Endodermal cell (in vitro differentiated cells): Measurements from ENCODE around the gene ELMO1. TPM values are rescaled to one million over a fixed set of nuclear protein-coding genes. Genes with fewer than 3 reads are reported as not detected.

Source experiments
- DNase-seq: peaks from one replicate; pipeline ENCODE4 v3.0.0-alpha.2; 2017
- H3K27ac ChIP-seq: 2 replicates; pipeline ENCODE4 v1.5.1; 2013; ENCODE audit warnings: mild to moderate bottlenecking, low read depth, low read length, moderate library complexity
- H3K27me3 ChIP-seq: 2 replicates; pipeline ENCODE4 v1.6.1; 2013; ENCODE audit warnings: mild to moderate bottlenecking, low read length, moderate library complexity; ENCODE audit not compliant: insufficient read depth, control insufficient read depth, poor library complexity, severe bottlenecking
- H3K36me3 ChIP-seq: 2 replicates; pipeline ENCODE4 v1.7.0; 2013; ENCODE audit warnings: mild to moderate bottlenecking, low read length, moderate library complexity; ENCODE audit not compliant: control insufficient read depth, insufficient read depth
- H3K4me1 ChIP-seq: one replicate; pipeline ENCODE4 v1.7.0; 2013; ENCODE audit warnings: low read length; ENCODE audit not compliant: control insufficient read depth, insufficient read depth
- H3K4me3 ChIP-seq: 2 replicates; pipeline ENCODE4 v1.5.1; 2013; ENCODE audit warnings: mild to moderate bottlenecking, low read length, moderate library complexity
- H3K9ac ChIP-seq: 2 replicates; pipeline ENCODE4 v1.6.1; 2013; ENCODE audit warnings: mild to moderate bottlenecking, low read length, moderate library complexity; ENCODE audit not compliant: poor library complexity, severe bottlenecking; ENCODE audit errors: extremely low read depth
- H3K9me3 ChIP-seq: 2 replicates; pipeline ENCODE4 v1.6.1; 2013; ENCODE audit warnings: mild to moderate bottlenecking, low read length, moderate library complexity; ENCODE audit not compliant: control insufficient read depth
- H3K27ac Mint-ChIP-seq: 2 replicates; pipeline ENCODE4 v1.8.0; 2020; ENCODE audit warnings: mixed read lengths
- H3K27me3 Mint-ChIP-seq: 2 replicates; pipeline ENCODE4 v1.8.0; 2021; ENCODE audit warnings: mild to moderate bottlenecking, mixed read lengths; ENCODE audit not compliant: insufficient read depth
- H3K36me3 Mint-ChIP-seq: 2 replicates; pipeline ENCODE4 v1.8.0; 2020; ENCODE audit warnings: low read depth, mixed read lengths
- H3K4me1 Mint-ChIP-seq: 2 replicates; pipeline ENCODE4 v1.8.0; 2020; ENCODE audit warnings: mixed read lengths
- H3K4me3 Mint-ChIP-seq: 2 replicates; pipeline ENCODE4 v1.8.0; 2020; ENCODE audit warnings: mild to moderate bottlenecking, moderate library complexity, mixed read lengths
- H3K9me3 Mint-ChIP-seq: 2 replicates; pipeline ENCODE4 v1.8.0; 2020; ENCODE audit warnings: mild to moderate bottlenecking, mixed read lengths
- WGBS, 2 experiments: methylation state at CpG; one replicate each; pipeline versions ENCODE4 v1.1.5 to v1.1.7; 2013; ENCODE audit warnings: missing lambda C conversion rate in 2 of 2, mixed read lengths in 1 of 2; ENCODE audit not compliant: insufficient coverage in 1 of 2, insufficient read length in 1 of 2; 5-methylcytosine and 5-hydroxymethylcytosine counted together
- total RNA-seq, 2 donors: library from RNA; stranded (reverse); fragmentation: NEBNext Ultra II Directional in 1 of 2; extraction: Animal tissue kit (Norgen Biotek cat#: 25700) in 1 of 2; gene quantifications; 2 replicates in 1 of 2; 3 replicates in 1 of 2; pipeline ENCODE4 v1.2.1, GENCODE V29; 2021
- TF ChIP-seq, protein P1 (sequence below): fragments of 200-600 bp; sonication (generic); conservative IDR thresholded peaks from 2 replicates; pipeline ENCODE4 v1.5.0; 2021; ENCODE audit warnings: antibody characterized with exemption, mild to moderate bottlenecking

The ELMO1 gene
- total RNA-seq, 2 donors from 2014 or later, result 120 to 131 TPM

DNA sequence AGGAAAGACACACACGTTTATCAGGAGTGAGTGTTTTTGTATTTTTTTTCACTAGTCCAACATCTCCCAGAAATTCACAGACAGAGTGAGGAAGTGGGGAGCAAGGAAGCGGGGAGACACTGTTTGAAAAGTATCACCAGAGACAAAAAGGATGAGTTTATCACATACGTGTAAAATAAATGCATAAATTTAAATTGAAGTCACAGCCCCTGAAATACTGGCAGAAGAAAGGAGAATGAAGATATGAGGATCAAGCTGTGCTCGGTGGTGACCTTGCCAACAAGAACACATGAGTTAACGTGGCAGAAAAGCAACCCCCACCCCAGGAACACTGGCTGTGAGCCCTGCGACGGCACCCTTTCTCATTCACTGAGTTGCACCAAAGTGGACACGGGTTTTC, 407.2 kb downstream of the ELMO1 start:
- Histone ChIP-seq H3K27ac (no peak overlapping the region), H3K27me3 (no peaks in the 10 kb centered on the region), H3K4me3 (no peak overlapping the region), H3K9ac (no peak overlapping the region), H3K4me1 (peaks cover 4% of the 10 kb centered on the region), H3K9me3 (peaks cover 9% of the 10 kb centered on the region), H3K36me3 (peaks cover 4% of the 10 kb centered on the region)
- 94 to 100% methylated on average over 2 to 8 of the region's 8 CpGs for WGBS, 2 experiments
- Mint-ChIP-seq H3K36me3 (peaks cover 19% of the 10 kb centered on the region), H3K4me1 (peaks cover 7% of the 10 kb centered on the region), H3K27me3 (no peaks in the 10 kb centered on the region), H3K27ac (no peak overlapping the region), H3K4me3 (no peak overlapping the region), H3K9me3 (peaks cover 3% of the 10 kb centered on the region)
- TF ChIP-seq, protein P1, sequence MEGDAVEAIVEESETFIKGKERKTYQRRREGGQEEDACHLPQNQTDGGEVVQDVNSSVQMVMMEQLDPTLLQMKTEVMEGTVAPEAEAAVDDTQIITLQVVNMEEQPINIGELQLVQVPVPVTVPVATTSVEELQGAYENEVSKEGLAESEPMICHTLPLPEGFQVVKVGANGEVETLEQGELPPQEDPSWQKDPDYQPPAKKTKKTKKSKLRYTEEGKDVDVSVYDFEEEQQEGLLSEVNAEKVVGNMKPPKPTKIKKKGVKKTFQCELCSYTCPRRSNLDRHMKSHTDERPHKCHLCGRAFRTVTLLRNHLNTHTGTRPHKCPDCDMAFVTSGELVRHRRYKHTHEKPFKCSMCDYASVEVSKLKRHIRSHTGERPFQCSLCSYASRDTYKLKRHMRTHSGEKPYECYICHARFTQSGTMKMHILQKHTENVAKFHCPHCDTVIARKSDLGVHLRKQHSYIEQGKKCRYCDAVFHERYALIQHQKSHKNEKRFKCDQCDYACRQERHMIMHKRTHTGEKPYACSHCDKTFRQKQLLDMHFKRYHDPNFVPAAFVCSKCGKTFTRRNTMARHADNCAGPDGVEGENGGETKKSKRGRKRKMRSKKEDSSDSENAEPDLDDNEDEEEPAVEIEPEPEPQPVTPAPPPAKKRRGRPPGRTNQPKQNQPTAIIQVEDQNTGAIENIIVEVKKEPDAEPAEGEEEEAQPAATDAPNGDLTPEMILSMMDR, result no peak
- DNase-seq, result no peak

DNA sequence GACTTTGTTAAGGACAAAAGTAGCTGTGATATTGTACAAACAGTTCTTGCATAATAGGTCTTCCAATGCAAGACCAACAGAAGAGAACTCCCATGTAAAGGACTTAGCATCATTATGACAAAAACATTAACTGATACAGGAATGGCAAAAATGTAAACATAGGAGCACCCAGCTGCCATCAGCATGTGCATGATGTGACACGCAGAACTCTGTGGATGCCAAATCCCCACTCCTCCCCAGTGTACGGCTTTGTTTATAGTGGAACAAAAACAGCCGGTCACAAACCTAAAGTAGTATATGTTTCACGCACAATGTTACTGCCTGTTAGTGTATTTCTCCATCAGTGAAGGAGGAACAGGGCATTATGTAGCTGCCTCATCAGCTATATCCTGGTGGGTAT, 408.3 kb downstream of the ELMO1 start:
- H3K4me3 ChIP-seq, result no peak overlapping the region
- H3K27ac ChIP-seq, result no peak overlapping the region
- 95 to 100% methylated on average over 3 to 4 of the region's 4 CpGs for WGBS, 2 experiments
- TF ChIP-seq, protein P1, result no peak
- no peaks in the 10 kb centered on the region for H3K27me3 ChIP-seq
- H3K36me3 ChIP-seq, result peaks cover 4% of the 10 kb centered on the region
- Mint-ChIP-seq H3K4me1 (no peaks in the 10 kb centered on the region), H3K9me3 (peaks cover 3% of the 10 kb centered on the region), H3K4me3 (no peak overlapping the region), H3K27me3 (no peaks in the 10 kb centered on the region), H3K27ac (no peak overlapping the region), H3K36me3 (peaks cover 19% of the 10 kb centered on the region)
- no peak for DNase-seq
- no peaks in the 10 kb centered on the region for H3K4me1 ChIP-seq
- H3K9ac ChIP-seq, result no peak overlapping the region
- peaks cover 9% of the 10 kb centered on the region for H3K9me3 ChIP-seq

DNA sequence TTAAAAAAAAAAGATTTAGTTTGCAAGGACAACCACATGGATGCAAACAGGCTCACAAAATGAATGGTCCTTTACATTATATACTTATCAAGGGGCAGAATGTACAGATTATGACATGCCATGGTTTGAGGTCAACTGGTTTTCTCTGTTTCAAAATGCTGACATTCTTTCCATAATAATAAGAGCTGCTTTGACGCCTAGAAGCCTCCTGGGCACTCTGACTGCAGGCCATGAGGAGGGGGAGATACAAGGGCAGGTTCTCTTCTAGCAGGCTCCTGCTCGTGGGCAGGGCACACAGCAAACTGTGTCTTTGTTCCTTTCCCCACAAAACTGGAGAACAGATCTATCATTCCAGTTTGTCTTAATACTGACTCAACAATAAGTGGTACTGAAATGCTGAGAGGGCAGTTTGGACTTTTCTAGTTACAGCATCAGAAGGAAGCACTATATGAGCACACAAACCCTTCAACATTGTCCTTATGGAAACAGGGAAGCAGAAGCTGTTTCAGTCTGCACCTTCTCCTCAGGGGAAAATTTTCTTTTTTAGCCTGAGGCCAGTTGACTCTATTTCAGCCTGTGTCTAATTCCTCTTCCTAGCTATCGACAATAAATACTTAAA, 409.4 kb downstream of the ELMO1 start:
- 93% methylated on average over 3 of the region's 3 CpGs; no CpG with 5 or more reads in 1 of the 2 experiments for WGBS, 2 experiments
- TF ChIP-seq, protein P1, result no peak
- Histone ChIP-seq H3K27me3 (no peaks in the 10 kb centered on the region), H3K4me1 (no peaks in the 10 kb centered on the region), H3K27ac (no peak overlapping the region), H3K4me3 (no peak overlapping the region), H3K9me3 (peaks cover 9% of the 10 kb centered on the region), H3K9ac (no peak overlapping the region), H3K36me3 (peaks cover 4% of the 10 kb centered on the region)
- no peak for DNase-seq
- Mint-ChIP-seq H3K4me3 (no peak overlapping the region), H3K27ac (no peak overlapping the region), H3K36me3 (peaks cover 21% of the 10 kb centered on the region), H3K27me3 (no peaks in the 10 kb centered on the region), H3K9me3 (peaks cover 3% of the 10 kb centered on the region), H3K4me1 (no peaks in the 10 kb centered on the region)
